Activated CD4-positive, alpha-beta T cell treated with anti-CD3 and anti-CD28 coated beads for 1 hour (primary cell): ENCODE data around the gene FBXW11.
"Not testable (repeated sequence)": the region's sequence is repeated elsewhere in the genome, so short reads cannot be mapped to it uniquely, and the experiment has no call there.

Experiments
- DNase-seq: peaks from one replicate; pipeline ENCODE4 v3.0.0-alpha.2; 2020

FBXW11 gene

GRCh38 chr5:171906703-171907590, 99.5 kb downstream of the FBXW11 start:
- no peak for DNase-seq

DNA sequence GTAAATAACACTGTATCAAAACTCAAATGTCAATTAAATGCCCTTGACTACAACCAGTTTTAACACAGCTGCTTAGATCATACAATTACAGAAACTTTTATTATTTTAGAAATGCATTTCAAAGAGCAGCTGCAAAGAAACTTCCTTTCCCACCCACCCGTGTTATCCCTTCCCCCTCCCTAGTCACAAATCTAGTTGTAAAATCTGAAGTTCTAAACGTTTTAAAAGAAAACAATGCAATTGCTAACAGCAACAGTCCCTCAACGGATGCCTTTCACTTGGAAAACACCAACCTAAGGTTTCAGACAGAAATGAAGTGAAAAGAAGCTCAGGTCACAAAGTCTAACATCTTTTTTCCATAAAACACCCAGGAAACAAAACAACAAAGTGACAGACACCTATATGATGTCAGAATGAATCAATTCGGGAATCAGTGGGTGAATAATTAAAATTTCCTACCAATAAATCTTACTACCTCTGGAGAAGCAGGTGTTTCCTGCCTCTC, 100.3 kb downstream of the FBXW11 start:
- DNase-seq: no peak

GRCh38 chr5:171904886-171905285, 101.6 kb downstream of the FBXW11 start:
- no peak for DNase-seq

GRCh38 chr5:171901764-171902163, 104.7 kb downstream of the FBXW11 start:
- DNase-seq: no peak

DNA sequence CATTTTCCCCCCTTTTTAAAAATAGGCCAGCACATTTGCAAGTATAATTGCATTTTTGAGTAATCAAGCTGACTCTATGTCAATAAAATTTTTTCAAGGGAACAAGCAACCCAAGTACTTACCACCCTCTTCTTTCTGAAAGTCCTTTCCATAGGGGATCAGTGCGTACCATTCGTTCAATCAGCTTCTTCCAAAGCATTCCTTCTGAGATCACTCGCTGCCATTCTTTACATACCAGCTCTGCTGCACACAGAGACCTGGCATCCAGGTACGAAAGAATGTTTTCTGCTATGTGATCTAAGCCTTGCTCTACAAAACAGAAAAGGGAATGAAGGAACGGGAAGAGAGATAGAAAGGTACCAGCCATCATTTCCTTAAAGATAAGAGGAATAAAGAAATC, 106.6 kb downstream of the FBXW11 start:
- no peak for DNase-seq

- DNase-seq: no peak
Measured at GRCh38 chr5:171898879-171899278, 107.6 kb downstream of the FBXW11 start.

DNA sequence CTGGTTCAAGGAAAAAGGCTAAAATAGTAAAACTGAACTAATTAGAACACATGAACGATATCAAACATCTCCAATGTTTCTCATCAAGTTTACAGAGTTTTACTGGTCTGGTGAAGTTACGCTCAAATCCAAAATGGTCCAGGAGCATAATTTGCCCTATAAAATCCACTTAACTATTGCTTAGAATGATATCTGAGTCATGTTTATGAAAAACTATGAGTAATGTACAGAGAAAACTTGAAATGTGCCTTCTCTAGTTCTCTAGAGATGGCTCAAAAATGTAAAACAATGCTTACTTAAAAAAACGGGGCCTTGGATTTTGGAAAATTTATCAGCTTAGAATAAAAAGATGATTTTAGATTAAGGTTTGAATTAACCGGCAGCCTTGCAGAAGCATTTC, 108.1 kb downstream of the FBXW11 start:
- DNase-seq: no peak

DNA sequence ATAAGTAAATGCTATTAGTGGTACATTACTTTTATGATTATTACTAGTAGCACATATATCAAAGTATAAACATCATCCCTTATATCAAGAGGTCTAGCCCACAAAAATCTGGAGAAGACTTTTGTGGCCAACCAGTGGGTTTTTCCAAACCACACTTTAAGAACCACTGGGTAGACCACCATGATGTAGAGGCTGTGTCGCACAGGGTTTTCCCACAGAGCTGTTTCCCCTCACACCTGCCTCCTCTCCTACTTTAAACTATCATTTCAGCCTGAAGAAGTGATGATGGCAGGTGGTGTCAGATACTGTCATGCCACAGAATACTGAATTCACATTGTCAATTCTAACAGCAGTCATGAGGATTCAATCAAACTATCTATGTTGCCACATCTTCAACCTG, 109.2 kb downstream of the FBXW11 start:
- DNase-seq: no peak

GRCh38 chr5:171895081-171895480, 111.4 kb downstream of the FBXW11 start:
- no peak for DNase-seq

GRCh38 chr5:171893290-171893886, 113.0 kb downstream of the FBXW11 start:
- no peak for DNase-seq

GRCh38 chr5:171891595-171891994, 114.8 kb downstream of the FBXW11 start:
- no peak for DNase-seq

- DNase-seq: no peak
Measured at GRCh38 chr5:171891150-171891549, 115.3 kb downstream of the FBXW11 start.

DNA sequence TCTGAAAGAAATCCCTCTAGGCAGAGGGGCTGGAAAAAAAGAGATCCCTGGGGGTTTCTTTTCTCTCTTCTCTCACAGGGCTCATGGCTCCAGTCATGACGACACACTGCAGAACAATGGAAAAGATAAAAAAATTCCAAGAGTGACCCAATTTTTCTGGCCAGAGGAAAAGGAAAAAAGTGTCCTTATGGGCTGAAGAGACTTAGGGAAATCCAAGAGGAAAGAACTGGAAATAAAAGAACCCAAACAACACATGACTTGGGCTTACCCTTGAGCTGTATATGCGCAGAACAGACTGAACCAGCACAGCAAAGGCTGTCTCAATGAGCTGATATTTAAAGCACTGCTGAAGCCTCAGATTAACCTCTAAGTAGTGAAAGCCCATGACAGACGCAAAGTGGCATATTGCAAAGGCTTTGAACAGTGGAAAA, 118.4 kb downstream of the FBXW11 start:
- no peak for DNase-seq

DNA sequence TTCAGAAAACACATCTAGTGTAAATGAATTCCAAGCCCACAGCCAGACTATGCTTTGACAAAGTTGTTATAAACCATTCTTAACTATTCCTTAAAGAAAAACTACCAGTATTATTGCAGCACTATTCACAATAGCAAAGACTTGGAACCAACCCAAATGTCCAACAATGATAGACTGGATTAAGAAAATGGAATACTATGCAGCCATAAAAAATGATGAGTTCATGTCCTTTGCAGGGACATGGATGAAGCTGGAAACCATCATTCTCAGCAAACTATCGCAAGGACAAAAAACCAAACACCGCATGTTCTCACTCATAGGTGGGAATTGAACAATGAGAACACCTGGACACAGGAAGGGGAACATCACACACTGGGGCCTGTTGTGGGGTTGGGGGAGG, 120.4 kb downstream of the FBXW11 start:
- DNase-seq: not testable (repeated sequence)

- no peak for DNase-seq
Measured at GRCh38 chr5:171882118-171882517, 124.3 kb downstream of the FBXW11 start.

DNA sequence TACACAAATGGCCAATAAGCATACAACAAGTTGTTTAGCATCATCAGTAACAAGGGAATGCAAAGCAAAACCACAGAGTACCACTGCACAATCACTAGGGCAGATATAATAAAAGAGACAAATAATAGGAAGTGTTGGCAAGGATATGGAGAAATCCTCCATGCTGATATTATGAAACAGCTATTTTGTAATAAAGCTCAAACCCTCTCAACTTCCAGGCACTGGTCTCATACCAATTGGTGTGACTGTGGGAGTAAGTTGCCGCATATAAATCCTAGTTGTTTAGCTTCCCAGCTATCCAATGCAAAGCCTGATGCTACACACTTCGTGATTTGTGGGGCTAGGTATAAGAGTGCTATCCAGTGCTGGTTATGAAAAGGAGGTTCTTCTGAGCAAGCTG, 132.2 kb downstream of the FBXW11 start:
- DNase-seq: no peak

DNA sequence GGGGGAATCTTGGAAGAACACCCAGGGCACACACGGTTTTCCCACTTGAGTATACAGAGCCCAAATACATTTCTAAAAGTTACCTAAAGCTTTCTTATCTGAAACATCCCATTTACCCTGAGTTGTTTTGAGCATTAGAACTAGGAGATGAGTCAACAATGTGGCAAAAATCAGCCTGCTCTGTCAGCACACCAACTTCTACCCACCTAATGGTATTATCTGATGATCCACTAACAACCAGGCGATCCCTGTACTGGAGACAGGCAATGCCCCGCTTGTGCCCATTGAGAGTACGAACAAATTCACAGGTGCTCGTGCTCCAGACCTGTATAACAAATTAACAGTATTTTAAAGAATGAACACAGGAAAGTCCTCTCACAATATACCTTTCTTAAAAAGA, 133.8 kb downstream of the FBXW11 start:
- no peak for DNase-seq

DNA sequence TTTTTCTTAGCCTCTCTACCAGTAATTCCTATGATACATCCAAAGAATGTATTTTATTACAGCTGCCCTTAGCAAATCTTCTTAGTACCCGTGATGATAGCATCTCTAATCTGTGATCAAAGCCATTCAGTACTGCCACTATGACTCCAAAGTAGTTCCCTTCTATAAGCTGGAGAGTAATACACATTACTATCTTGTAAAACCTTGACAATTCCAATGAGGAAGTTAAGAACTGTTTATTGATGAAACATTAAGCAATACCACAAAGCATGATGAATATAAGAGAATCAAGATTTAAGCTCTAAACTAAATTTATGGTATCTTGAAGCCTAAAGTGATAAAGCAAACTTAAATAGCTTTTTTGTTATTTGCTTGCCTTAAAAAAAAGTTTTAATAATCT, 134.7 kb downstream of the FBXW11 start:
- no peak for DNase-seq

DNA sequence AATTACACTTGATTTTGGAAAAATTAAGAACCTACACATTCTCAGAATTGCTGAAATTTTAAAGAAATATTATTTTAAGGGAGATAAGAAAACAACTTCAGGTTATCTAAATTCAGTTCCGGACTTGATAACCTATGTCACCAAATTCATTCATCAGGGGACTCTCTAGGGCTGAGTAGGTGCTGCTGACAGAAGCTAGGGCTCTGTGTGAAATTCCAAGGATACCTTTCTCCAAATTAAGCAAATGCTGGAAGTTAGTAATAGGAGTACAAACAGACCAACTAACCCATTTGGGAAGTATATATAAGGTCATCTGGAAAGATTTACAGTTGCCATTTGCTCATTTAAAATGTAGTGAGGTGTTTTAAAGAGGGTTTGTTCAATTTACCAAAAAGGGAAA, 136.5 kb downstream of the FBXW11 start:
- DNase-seq: no peak

DNA sequence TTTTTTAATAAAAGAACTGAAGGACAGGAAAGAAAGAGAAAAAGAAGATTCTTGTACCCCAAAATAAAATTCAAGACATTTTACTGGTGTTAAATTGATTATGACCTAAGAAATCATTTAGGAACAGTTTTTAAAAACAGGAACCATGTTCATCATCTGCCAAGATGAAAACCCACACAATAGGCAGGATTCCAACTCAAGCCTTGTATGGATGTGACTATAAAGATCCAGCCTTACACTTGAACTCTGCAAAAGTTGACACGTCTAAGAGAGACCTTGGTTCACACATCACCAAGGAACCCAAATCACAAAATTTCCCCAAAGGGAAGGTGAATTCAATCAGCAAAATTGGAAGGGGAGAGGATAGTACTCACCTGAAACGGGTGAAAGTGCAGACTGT, 138.2 kb downstream of the FBXW11 start:
- DNase-seq: no peak

GRCh38 chr5:171867786-171868185, 138.7 kb downstream of the FBXW11 start:
- DNase-seq: no peak

DNA sequence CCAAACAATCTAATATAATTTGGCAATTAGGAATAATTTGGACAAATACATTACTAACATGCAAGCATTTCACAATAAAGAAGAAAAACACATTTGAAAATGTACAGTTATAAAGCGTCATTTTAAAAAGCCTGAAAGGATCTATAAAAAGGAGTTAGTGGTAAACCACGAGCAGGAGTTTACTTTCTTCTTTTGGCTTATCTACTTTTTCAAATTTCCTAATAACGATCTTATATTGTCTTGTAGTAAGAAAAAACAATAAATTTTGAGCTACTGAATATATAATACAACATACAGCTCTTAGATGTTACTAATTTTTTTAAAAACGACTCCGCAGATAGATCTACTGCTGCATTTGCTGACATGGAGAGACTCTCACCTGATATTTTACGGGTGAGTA, 141.0 kb downstream of the FBXW11 start:
- DNase-seq: no peak

DNA sequence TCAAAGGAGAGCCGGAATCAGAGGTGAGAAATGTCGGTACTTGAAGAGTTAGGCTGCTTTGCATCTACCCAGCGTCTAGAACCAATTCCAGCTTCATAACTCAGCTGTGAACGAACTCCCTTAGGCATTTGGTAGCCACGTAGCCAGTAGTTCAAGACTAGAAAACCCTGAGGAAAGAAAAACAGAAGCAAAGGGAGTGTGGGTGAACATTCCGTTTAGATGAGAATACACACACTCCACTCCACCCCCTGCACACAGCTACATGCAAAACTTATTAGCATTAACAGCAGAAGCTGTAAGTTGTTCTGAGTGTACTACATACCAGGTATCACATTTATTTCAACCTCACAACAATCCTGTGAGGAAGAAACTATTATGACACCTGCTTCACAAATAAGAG, 142.5 kb downstream of the FBXW11 start:
- DNase-seq: no peak

- no peak for DNase-seq
Measured at GRCh38 chr5:171862624-171863023, 143.8 kb downstream of the FBXW11 start.
